ENCODE measurements around the gene CMC2. TPM values are rescaled to one million over a fixed set of nuclear protein-coding genes. Genes with fewer than 3 reads are reported as not detected.

Gene CMC2
- total and polyA plus RNA-seq, 10 of the 15 experiments (the other 5 are each of a cell fraction or from before 2014, with no cell fraction given): 62.8 to 251 (median 157) TPM

DNA sequence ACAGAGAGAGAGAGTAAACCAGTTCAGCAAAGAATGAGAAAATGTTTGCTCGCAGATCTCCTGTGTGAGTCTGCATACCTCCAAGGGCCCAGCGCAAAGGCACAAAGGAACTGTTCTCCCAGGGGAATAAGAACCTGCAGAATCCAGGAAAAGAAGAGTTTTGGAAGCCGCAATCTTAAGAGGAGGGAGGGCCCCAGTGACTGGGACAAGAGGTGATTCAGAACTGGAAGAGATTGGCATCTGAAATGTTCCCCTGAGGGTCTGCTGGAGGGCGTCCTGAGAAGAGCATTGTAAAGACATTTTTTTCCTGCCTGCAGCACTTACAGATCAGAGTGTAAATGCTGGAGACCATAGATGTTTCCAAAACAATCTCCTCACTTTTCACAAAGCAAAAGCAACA lies 35.0 kb upstream of the CMC2 start:
- BruUV-seq (replicated peaks): no TSS peak
- H3K9me3 ChIP-seq (replicated peaks; ENCODE audit: control insufficient read depth, insufficient read depth, low read length): no peaks in the 10 kb centered on the region
- H4K20me1 ChIP-seq (ENCODE audit: control insufficient read depth, insufficient read depth): no peaks in the 10 kb centered on the region
- no peak overlapping the region for H3K4me2 ChIP-seq (ENCODE audit: control insufficient read depth, insufficient read depth)
- H3K27ac ChIP-seq (ENCODE audit: control insufficient read depth, insufficient read depth): no peak overlapping the region
- H3K4me1 ChIP-seq (ENCODE audit: control insufficient read depth, insufficient read depth, low read length): no peaks in the 10 kb centered on the region
- H3K79me2 ChIP-seq (ENCODE audit: control insufficient read depth, insufficient read depth, low read length): peaks cover 8% of the 10 kb centered on the region
- TF ChIP-seq, protein P1, sequence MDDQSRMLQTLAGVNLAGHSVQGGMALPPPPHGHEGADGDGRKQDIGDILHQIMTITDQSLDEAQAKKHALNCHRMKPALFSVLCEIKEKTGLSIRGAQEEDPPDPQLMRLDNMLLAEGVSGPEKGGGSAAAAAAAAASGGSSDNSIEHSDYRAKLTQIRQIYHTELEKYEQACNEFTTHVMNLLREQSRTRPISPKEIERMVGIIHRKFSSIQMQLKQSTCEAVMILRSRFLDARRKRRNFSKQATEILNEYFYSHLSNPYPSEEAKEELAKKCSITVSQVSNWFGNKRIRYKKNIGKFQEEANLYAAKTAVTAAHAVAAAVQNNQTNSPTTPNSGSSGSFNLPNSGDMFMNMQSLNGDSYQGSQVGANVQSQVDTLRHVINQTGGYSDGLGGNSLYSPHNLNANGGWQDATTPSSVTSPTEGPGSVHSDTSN (IDR thresholded peaks at IDR 0.05; ENCODE audit: insufficient replicate concordance, low read depth, low read length): no peak
- no peak for TF ChIP-seq EZH2 (IDR thresholded peaks at IDR 0.05; ENCODE audit: borderline replicate concordance, control insufficient read depth, low read depth, low read length)
- no peak for TF ChIP-seq SMAD5 (IDR thresholded peaks at IDR 0.05; ENCODE audit: low read depth)
- TF ChIP-seq MYC (IDR thresholded peaks at IDR 0.05; ENCODE audit: insufficient read depth, insufficient read length, insufficient replicate concordance, low read length, severe bottlenecking): no peak
- ChIA-PET POLR2A (no interaction called here), CTCF (no interaction called here), RAD21 (ENCODE audit: unreplicated experiment) (no interaction called here), SMC1A (ENCODE audit: uncharacterized antibody, unreplicated experiment) (no interaction called here)
- FAIRE-seq: no peak
- in situ Hi-C loops (cut with MboI): no loop called here
- no peaks in the 10 kb centered on the region for H3K27me3 ChIP-seq (replicated peaks in 1 of 2; ENCODE audit: control insufficient read depth in 2 of 2, insufficient read depth in 2 of 2, low read length in 1 of 2)
- intact Hi-C loops (cut with micrococcal nuclease; ENCODE audit: unreplicated experiment): no loop called here
- H3K4me3 ChIP-seq: no peak overlapping the region
- no peak for ATAC-seq
- WGBS (ENCODE audit: insufficient coverage, insufficient replicate concordance, low lambda C conversion rate, missing lambda C conversion rate): 88% methylated on average over 4 of the region's 4 CpGs
- no peak overlapping the region for H2AFZ ChIP-seq (ENCODE audit: control insufficient read depth, low read depth, low read length)
- H3K9ac ChIP-seq (ENCODE audit: control insufficient read depth, insufficient read depth, low read length): no peak overlapping the region
- H3K36me3 ChIP-seq (ENCODE audit: control insufficient read depth in 2 of 2, insufficient read depth in 2 of 2, low read length in 1 of 2): peaks cover 0 to 18% of the 10 kb centered on the region in 2 experiments; a peak in 1 of 4 replicates
- DNase-seq (ENCODE audit: low read depth, low spot score): no peak

GRCh38 chr16:81040842-81041241 lies 34.2 kb upstream of the CMC2 start:
- WGBS (ENCODE audit: insufficient coverage, insufficient replicate concordance, low lambda C conversion rate, missing lambda C conversion rate): 81% methylated on average over 5 of the region's 5 CpGs

More at GRCh38 chr16:81040842-81041241, 34.2 kb upstream of the CMC2 start:
- TF ChIP-seq HDAC2 (IDR thresholded peaks at IDR 0.05) (no peak), NRF1 (conservative IDR thresholded peaks at IDR 0.05; ENCODE audit: low read depth, low read length) (no peak), FOS (IDR thresholded peaks at IDR 0.05; ENCODE audit: borderline replicate concordance, extremely low read depth, insufficient read length) (no peak), HCFC1 (IDR thresholded peaks at IDR 0.05; ENCODE audit: low read length) (no peak)
- TF ChIP-seq, protein P2, sequence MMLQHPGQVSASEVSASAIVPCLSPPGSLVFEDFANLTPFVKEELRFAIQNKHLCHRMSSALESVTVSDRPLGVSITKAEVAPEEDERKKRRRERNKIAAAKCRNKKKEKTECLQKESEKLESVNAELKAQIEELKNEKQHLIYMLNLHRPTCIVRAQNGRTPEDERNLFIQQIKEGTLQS (IDR thresholded peaks at IDR 0.05; ENCODE audit: borderline replicate concordance, extremely low read depth, low read depth, low read length): no peak
- ChIA-PET SMC1A (ENCODE audit: uncharacterized antibody, unreplicated experiment) (interaction anchor here (1.1 kb wide), 1 partner anchor 36 kb away, joined by 3 read pairs; the partner anchor contains the start of gene C16orf46), RAD21 (ENCODE audit: unreplicated experiment) (no interaction called here), CTCF (interaction anchor here (1.3 kb wide), 1 partner anchor 36 kb away, joined by 5 read pairs; no protein-coding TSS in a partner anchor), POLR2A (no interaction called here)
- H3K27me3 ChIP-seq (replicated peaks in 1 of 2; ENCODE audit: control insufficient read depth in 2 of 2, insufficient read depth in 2 of 2, low read length in 1 of 2): no peaks in the 10 kb centered on the region
- in situ Hi-C loops (cut with MboI) (no loop called here), intact Hi-C loops (cut with micrococcal nuclease; ENCODE audit: unreplicated experiment) (no loop called here)
- no peaks in the 10 kb centered on the region for H4K20me1 ChIP-seq (ENCODE audit: control insufficient read depth, insufficient read depth)
- H3K9me3 ChIP-seq (replicated peaks; ENCODE audit: control insufficient read depth, insufficient read depth, low read length): no peaks in the 10 kb centered on the region
- peaks cover 0 to 18% of the 10 kb centered on the region in 2 experiments; a peak in 1 of 4 replicates for H3K36me3 ChIP-seq (ENCODE audit: control insufficient read depth in 2 of 2, insufficient read depth in 2 of 2, low read length in 1 of 2)
- H2AFZ ChIP-seq (ENCODE audit: control insufficient read depth, low read depth, low read length): no peak overlapping the region
- ATAC-seq (no peak), DNase-seq (ENCODE audit: low read depth, low spot score) (no peak), FAIRE-seq (no peak)
- no peak overlapping the region for H3K4me3 ChIP-seq
- no peak overlapping the region for H3K27ac ChIP-seq (ENCODE audit: control insufficient read depth, insufficient read depth)
- H3K4me2 ChIP-seq (ENCODE audit: control insufficient read depth, insufficient read depth): no peak overlapping the region
- no peaks in the 10 kb centered on the region for H3K4me1 ChIP-seq (ENCODE audit: control insufficient read depth, insufficient read depth, low read length)
- H3K9ac ChIP-seq (ENCODE audit: control insufficient read depth, insufficient read depth, low read length): no peak overlapping the region
- peaks cover 13% of the 10 kb centered on the region for H3K79me2 ChIP-seq (ENCODE audit: control insufficient read depth, insufficient read depth, low read length)
- BruUV-seq (replicated peaks): no TSS peak

Data from GM12878 (cell line).